Measurements from ENCODE around the gene ZNF284. TPM values are rescaled to one million over a fixed set of nuclear protein-coding genes. Genes with fewer than 3 reads are reported as not detected.
A peak's percentile ranks its signal among the peaks of the same experiment; 100 is the strongest.
"Not testable (repeated sequence)": the region's sequence is repeated elsewhere in the genome, so short reads cannot be mapped to it uniquely, and the experiment has no call there.

Gene ZNF284
- total RNA-seq, 1 donor from 2014 or later, result 8.3 TPM

GRCh38 chr19:44111910-44112463 is 40.0 kb downstream of the ZNF284 start:
- no peak for DNase-seq

GRCh38 chr19:44112802-44113137 is 40.8 kb downstream of the ZNF284 start:
- no peak for DNase-seq

- DNase-seq, result peak; percentile 98
These were observed 41.3 kb downstream of the ZNF284 start, which contains the start of gene ZNF225 for GRCh38 chr19:44113138-44113783. TSS of gene ZNF225 (plus strand) at chr19:44113399. CDS start at chr19:44115828, 2,429 bp downstream.

- DNase-seq, result no peak
These were observed 41.9 kb downstream of the ZNF284 start for GRCh38 chr19:44113784-44114390.

GRCh38 chr19:44121162-44121561 is 49.2 kb downstream of the ZNF284 start:
- DNase-seq, result not testable (repeated sequence)

GRCh38 chr19:44131955-44132354 is 60.0 kb downstream of the ZNF284 start:
- no peak for DNase-seq

Small RNAs within 50 kb of the gene (small RNA-seq; reads per million reads assigned to genes)
- gene RNU6-902P, result not detected

Other genes starting within 250 kb of the ZNF284 start
- 44.8 TPM for gene ZNF283, start 244.8 kb upstream of the ZNF284 start, total RNA-seq
- gene ZNF404, start 188.2 kb upstream of the ZNF284 start, total RNA-seq, result 3.6 TPM
- gene ZNF45, start 136.9 kb upstream of the ZNF284 start, total RNA-seq, result 30.1 TPM
- gene ZNF221, start 120.9 kb upstream of the ZNF284 start, total RNA-seq, result 24.6 TPM
- 13.9 TPM for gene ZNF155, start 88.0 kb upstream of the ZNF284 start, total RNA-seq
- 10.3 TPM for gene ZNF230, start 69.2 kb upstream of the ZNF284 start, total RNA-seq
- gene ZNF222, start 46.8 kb upstream of the ZNF284 start, total RNA-seq, result 12.3 TPM
- gene ZNF223, start 20.1 kb upstream of the ZNF284 start, total RNA-seq, result 14.8 TPM
- gene ZNF224, start 22.2 kb downstream of the ZNF284 start, total RNA-seq, result 57.9 TPM
- 13.1 TPM for gene ZNF225, start 41.2 kb downstream of the ZNF284 start, total RNA-seq
- gene ZNF234, start 69.4 kb downstream of the ZNF284 start, total RNA-seq, result 25.9 TPM
- 53.0 TPM for gene ZNF226, start 92.9 kb downstream of the ZNF284 start, total RNA-seq
- 45.5 TPM for gene ZNF227, start 140.4 kb downstream of the ZNF284 start, total RNA-seq
- 13.1 TPM for gene ZNF233, start 187.7 kb downstream of the ZNF284 start, total RNA-seq
- 19.0 TPM for gene ZNF235, start 232.9 kb downstream of the ZNF284 start, total RNA-seq